Fibroblast of mammary gland (primary cell): ENCODE data around the gene ARFGEF3.

Experiments used
- DNase-seq: peaks from one replicate; pipeline ENCODE4 v3.0.0-alpha.2; 2010; ENCODE audit warnings: low read depth
- H3K4me3 ChIP-seq: 2 replicates; pipeline ENCODE4 v1.5.1; 2011; ENCODE audit warnings: low read depth, mild to moderate bottlenecking, low read length, moderate library complexity; ENCODE audit not compliant: control insufficient read depth
- TF ChIP-seq, protein P1 (sequence below): conservative IDR thresholded peaks from 2 replicates; pipeline ENCODE4 v1.5.1; 2011; ENCODE audit warnings: low read depth, low read length, inconsistent platforms; ENCODE audit not compliant: control insufficient read depth, insufficient read depth

ARFGEF3 gene

DNA sequence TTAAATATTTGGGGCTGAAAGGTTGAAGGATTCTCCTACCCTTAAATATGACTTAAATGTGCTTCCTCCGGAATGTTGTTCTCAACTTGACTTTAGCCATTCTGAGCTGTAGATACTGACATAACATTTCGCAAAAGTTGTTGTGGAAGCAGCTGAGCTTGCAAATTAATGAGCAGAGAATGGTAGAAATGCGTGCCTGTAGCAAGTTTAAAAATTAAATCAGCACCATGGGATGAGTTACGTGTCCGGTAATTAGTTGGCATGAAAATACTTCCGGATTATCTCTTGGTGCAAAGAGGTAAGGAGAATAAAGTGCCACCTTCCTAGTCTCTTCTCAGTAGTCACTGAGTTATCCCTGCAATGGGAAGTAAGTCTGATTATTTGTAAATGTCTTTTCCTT lies 80.2 kb downstream of the ARFGEF3 start:
- TF ChIP-seq, protein P1, sequence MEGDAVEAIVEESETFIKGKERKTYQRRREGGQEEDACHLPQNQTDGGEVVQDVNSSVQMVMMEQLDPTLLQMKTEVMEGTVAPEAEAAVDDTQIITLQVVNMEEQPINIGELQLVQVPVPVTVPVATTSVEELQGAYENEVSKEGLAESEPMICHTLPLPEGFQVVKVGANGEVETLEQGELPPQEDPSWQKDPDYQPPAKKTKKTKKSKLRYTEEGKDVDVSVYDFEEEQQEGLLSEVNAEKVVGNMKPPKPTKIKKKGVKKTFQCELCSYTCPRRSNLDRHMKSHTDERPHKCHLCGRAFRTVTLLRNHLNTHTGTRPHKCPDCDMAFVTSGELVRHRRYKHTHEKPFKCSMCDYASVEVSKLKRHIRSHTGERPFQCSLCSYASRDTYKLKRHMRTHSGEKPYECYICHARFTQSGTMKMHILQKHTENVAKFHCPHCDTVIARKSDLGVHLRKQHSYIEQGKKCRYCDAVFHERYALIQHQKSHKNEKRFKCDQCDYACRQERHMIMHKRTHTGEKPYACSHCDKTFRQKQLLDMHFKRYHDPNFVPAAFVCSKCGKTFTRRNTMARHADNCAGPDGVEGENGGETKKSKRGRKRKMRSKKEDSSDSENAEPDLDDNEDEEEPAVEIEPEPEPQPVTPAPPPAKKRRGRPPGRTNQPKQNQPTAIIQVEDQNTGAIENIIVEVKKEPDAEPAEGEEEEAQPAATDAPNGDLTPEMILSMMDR, result no peak
- H3K4me3 ChIP-seq, result no peak overlapping the region
- DNase-seq, result no peak

DNA sequence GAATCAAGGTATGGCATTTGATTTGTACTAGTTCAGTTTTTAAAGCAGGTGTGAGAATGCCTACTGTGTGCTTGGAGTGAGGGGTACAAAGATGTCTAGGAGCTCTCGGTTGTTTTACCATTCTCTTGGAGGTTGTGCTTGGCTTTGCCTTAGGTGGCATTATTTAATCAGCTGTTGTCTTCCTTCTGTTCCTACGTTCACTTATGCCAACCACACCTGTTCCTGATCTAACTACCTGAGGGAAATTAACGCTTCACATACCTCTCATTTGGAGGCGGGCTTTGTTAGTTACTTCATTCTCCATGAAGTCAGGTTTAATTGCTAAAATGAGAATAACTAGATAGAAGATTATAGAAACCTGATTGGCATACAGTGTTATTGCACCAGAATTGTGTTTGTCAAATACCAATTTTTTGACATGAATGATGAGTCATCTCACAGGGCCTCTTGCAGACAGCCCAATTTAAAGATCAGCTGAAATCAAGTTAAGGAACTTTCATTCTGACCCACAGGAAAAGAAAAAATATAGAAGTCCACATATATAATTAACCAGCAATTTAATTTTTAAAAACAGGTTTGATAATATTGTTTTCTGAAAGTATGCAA lies 81.4 kb downstream of the ARFGEF3 start:
- no peak for DNase-seq

DNA sequence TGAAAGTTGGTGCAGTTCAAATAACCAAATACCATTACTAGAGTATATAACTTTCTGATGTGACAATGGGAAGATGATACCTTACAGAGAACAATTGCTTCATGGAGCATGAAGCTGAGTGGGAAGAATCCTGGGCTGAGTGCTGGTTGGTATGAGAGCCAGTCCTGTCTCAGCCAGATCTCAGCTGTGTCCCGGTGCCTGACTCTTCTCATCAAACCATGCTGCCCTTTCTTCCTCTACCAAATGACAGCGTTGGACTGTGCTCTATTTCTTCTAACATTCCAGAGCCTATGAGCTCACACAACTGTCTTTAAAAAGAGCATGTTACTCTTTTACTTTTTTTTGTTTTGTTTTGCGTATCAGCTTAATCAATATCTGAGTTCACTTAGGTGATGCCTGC lies 84.0 kb downstream of the ARFGEF3 start:
- TF ChIP-seq, protein P1, result no peak
- DNase-seq, result no peak
- no peak overlapping the region for H3K4me3 ChIP-seq

More for the DNA sequence above, 81.4 kb downstream of the ARFGEF3 start:
- TF ChIP-seq, protein P1, result no peak
- no peak overlapping the region for H3K4me3 ChIP-seq

DNA sequence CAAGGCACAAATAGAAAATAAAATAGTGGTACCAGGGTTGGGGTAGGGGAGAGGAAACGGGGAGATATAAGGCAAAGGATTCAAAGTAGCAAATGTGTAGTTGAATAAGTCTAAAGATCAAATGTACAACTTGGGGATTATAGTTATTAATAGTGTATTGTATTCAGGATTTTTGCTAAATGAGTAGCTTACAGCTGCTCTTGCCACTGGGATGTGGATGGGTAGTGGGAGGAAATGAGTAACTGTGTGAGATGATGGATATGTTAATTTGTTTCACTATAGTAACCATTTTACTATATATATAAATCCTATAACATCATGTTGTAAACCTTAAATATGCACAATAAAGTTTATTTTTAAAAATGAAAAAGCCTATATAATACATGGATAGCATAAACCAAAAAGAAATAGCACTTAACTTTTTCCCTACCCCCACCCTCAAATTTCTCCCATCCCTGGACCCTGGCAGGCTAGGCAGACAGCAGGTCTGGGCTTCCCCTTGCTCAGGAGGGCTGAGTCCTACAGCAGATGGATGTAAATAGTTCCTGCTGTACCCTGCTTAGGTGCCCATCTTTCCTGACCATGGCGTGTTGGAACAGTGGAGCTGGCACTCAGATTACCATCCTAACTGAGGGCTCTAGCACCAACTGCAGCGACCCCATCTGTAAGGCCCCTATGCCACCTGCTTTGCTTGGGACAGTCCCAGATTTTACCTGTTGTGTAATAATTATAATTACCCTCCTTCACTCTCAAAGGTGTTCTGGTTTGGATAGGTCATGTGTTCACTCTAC lies 85.1 kb downstream of the ARFGEF3 start:
- TF ChIP-seq, protein P1, result no peak
- H3K4me3 ChIP-seq, result no peak overlapping the region

DNA sequence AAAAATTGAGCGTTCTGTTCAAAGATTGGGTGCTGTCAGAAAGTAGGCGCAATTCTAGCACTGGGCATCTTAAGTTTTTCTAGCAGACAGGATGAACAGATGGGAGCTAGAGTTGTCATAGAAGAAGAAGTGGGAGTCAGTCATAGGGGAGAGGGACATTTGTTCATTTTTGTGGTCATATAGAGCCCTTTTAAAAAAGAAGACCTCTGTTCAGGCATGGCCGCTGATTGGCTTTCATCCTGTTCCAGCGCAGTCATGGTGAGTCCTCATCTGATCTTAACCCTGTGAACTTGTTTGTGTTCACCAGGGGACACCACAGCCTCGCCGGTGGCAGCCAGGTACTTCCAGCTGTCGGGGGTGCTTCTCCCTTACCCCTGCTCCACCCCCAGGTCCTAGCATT lies 86.3 kb downstream of the ARFGEF3 start:
- TF ChIP-seq, protein P1, result no peak
- no peak overlapping the region for H3K4me3 ChIP-seq
- DNase-seq, result no peak

More for the DNA sequence above, 85.1 kb downstream of the ARFGEF3 start:
- DNase-seq, result no peak

DNA sequence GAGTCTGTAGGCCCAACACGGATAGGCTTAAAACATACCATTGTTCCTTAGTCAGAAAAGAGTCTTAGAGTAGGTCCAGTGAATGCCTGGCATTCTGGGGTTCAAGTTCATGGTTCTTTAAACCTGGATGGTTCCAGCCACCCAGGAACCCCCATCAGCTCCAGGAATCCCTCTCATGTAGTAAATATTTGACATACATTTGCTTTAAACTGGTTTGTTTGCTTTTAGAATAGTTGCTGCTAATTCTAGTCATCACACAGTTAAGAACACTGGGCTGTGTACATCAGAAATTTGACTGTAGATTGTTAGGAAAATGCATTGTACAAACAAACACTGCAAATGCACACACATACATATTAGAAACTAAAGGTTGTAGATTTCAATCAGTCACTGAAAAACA lies 87.1 kb downstream of the ARFGEF3 start:
- no peak overlapping the region for H3K4me3 ChIP-seq
- DNase-seq, result no peak
- TF ChIP-seq, protein P1, result no peak
